ENCODE data around the gene FOXI3. TPM values are rescaled to one million over a fixed set of nuclear protein-coding genes. Genes with fewer than 3 reads are reported as not detected.
"Not testable (repeated sequence)": the region's sequence is repeated elsewhere in the genome, so short reads cannot be mapped to it uniquely, and the experiment has no call there.

FOXI3 gene
- total RNA-seq, 1 experiment from 2014 or later, result not detected

DNA sequence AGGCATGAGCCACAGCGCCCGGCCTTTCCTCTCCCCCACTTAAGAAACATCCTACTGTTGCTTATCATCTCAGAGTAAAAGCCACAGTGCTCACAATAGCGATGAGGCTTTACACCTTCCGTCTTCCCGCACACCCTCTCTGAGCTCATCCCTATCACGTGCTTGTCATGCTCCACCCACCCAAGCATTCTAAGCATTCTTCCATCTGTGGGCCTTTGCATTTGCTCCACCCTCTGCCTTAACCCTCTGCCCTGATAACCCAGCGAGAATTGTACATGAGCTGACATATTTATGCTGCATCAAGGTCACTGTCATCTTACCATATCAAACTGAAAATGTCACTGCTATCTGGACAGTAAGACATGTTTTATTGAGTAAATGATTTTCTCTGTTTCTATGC lies 22.6 kb downstream of the FOXI3 start:
- Mint-ChIP-seq H3K4me1 (ENCODE audit: low read depth, unreplicated experiment) (no peaks in the 10 kb centered on the region), H3K9me3 (ENCODE audit: unreplicated experiment) (peaks cover 28% of the 10 kb centered on the region), H3K27me3 (ENCODE audit: insufficient read depth, unreplicated experiment) (peaks cover 4% of the 10 kb centered on the region), H3K27ac (ENCODE audit: unreplicated experiment) (peak overlapping the region; percentile 2), H3K36me3 (ENCODE audit: insufficient read depth, unreplicated experiment) (no peaks in the 10 kb centered on the region), H3K4me3 (ENCODE audit: unreplicated experiment) (no peak overlapping the region)
- TF ChIP-seq, protein P1, sequence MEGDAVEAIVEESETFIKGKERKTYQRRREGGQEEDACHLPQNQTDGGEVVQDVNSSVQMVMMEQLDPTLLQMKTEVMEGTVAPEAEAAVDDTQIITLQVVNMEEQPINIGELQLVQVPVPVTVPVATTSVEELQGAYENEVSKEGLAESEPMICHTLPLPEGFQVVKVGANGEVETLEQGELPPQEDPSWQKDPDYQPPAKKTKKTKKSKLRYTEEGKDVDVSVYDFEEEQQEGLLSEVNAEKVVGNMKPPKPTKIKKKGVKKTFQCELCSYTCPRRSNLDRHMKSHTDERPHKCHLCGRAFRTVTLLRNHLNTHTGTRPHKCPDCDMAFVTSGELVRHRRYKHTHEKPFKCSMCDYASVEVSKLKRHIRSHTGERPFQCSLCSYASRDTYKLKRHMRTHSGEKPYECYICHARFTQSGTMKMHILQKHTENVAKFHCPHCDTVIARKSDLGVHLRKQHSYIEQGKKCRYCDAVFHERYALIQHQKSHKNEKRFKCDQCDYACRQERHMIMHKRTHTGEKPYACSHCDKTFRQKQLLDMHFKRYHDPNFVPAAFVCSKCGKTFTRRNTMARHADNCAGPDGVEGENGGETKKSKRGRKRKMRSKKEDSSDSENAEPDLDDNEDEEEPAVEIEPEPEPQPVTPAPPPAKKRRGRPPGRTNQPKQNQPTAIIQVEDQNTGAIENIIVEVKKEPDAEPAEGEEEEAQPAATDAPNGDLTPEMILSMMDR (IDR thresholded peaks at IDR 0.05; ENCODE audit: insufficient read depth in 1 of 2, low read depth in 1 of 2, low read length in 1 of 2, severe bottlenecking in 1 of 2, unreplicated experiment in 1 of 2), result no peak
- H3K36me3 ChIP-seq (ENCODE audit: control insufficient read depth, insufficient read depth, low read length), result no peaks in the 10 kb centered on the region
- H3K4me3 ChIP-seq (ENCODE audit: low read depth, low read length), result no peak overlapping the region
- peaks cover 3% of the 10 kb centered on the region; the same call in 1 of the 2 replicates for H3K9me3 ChIP-seq
- ChIA-PET CTCF (no interaction called here), POLR2A (no interaction called here)
- intact Hi-C loops (cut with micrococcal nuclease; ENCODE audit: unreplicated experiment), result no loop called here
- BruUV-seq (replicated peaks), result no TSS peak
- no peak for DNase-seq
- H3K4me1 ChIP-seq, result no peaks in the 10 kb centered on the region
- H3K27me3 ChIP-seq (replicated peaks; ENCODE audit: control insufficient read depth, insufficient read depth, low read length), result no peaks in the 10 kb centered on the region

DNA sequence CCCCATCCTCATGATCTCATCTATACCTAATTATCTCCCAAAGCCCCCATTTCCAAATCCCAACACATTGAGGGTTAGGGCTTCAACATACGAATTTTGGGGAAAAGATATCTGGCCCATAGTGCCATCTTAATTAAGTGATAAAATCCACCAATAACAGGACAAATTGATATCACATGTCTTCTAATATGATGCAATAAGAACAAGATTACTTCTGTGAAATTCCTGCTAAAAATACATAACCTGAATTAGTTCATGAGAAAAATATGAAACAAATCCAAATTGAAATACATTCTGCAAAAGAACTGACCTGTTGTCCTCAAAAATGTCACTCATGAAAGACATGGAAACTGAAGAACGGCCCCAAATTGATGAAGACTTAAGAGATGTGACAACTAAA lies 28.8 kb downstream of the FOXI3 start:
- peaks cover 14% of the 10 kb centered on the region for H3K27me3 Mint-ChIP-seq (ENCODE audit: insufficient read depth, unreplicated experiment)
- BruUV-seq (replicated peaks), result no TSS peak
- intact Hi-C loops (cut with micrococcal nuclease; ENCODE audit: unreplicated experiment), result no loop called here
- Histone ChIP-seq H3K4me1 (no peaks in the 10 kb centered on the region), H3K4me3 (ENCODE audit: low read depth, low read length) (no peak overlapping the region), H3K36me3 (ENCODE audit: control insufficient read depth, insufficient read depth, low read length) (no peaks in the 10 kb centered on the region), H3K9me3 (no peaks in the 10 kb centered on the region; the same call in 1 of the 2 replicates), H3K27me3 (replicated peaks; ENCODE audit: control insufficient read depth, insufficient read depth, low read length) (no peaks in the 10 kb centered on the region)
- no peaks in the 10 kb centered on the region for H3K36me3 Mint-ChIP-seq (ENCODE audit: insufficient read depth, unreplicated experiment)
- H3K4me1 Mint-ChIP-seq (ENCODE audit: low read depth, unreplicated experiment), result no peaks in the 10 kb centered on the region
- DNase-seq, result no peak
- TF ChIP-seq, protein P1 (IDR thresholded peaks at IDR 0.05; ENCODE audit: insufficient read depth in 1 of 2, low read depth in 1 of 2, low read length in 1 of 2, severe bottlenecking in 1 of 2, unreplicated experiment in 1 of 2), result no peak
- ChIA-PET CTCF (no interaction called here), POLR2A (no interaction called here)
- H3K4me3 Mint-ChIP-seq (ENCODE audit: unreplicated experiment), result no peak overlapping the region
- peaks cover 2% of the 10 kb centered on the region for H3K9me3 Mint-ChIP-seq (ENCODE audit: unreplicated experiment)
- H3K27ac Mint-ChIP-seq (ENCODE audit: unreplicated experiment), result no peak overlapping the region

DNA sequence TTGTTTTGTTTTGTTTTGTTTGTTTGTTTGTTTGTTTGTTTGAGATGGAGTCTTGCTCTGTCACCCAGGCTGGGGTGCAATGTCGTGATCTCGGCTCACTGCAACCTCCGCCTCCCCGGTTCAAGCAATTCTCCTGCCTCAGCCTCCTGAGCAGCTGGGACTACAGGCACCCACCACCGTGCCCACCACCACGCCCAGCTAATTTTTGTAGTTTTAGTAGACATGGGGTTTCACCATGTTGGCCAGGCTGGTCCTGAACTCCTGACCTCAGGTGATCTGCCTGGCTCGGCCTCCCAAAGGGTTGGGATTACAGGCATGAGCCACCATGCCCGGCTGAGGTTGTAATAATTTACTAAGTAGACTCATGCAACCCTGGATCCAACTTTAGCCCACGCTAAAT lies 33.4 kb downstream of the FOXI3 start:
- H3K27me3 ChIP-seq (replicated peaks; ENCODE audit: control insufficient read depth, insufficient read depth, low read length); H3K27ac Mint-ChIP-seq (ENCODE audit: unreplicated experiment); H3K4me3 ChIP-seq (ENCODE audit: low read depth, low read length); intact Hi-C loops (cut with micrococcal nuclease; ENCODE audit: unreplicated experiment); H3K36me3 Mint-ChIP-seq (ENCODE audit: insufficient read depth, unreplicated experiment); H3K4me1 Mint-ChIP-seq (ENCODE audit: low read depth, unreplicated experiment); DNase-seq; H3K4me1 ChIP-seq; POLR2A ChIA-PET; H3K36me3 ChIP-seq (ENCODE audit: control insufficient read depth, insufficient read depth, low read length); H3K4me3 Mint-ChIP-seq (ENCODE audit: unreplicated experiment); H3K9me3 ChIP-seq; H3K9me3 Mint-ChIP-seq (ENCODE audit: unreplicated experiment); BruUV-seq (replicated peaks): not testable (repeated sequence)
- H3K27me3 Mint-ChIP-seq (ENCODE audit: insufficient read depth, unreplicated experiment), result peaks cover 11% of the 10 kb centered on the region
- CTCF ChIA-PET, result interaction anchor here (0.6 kb wide), 1 partner anchor 218 kb away, joined by 4 read pairs; no protein-coding TSS in a partner anchor

All from Caco-2 (cell line).